OCI-LY1 (cell line): ENCODE results near the gene KDM4B.

Source experiments
- H2AFZ ChIP-seq: fragments of 200-600 bp; sonication (generic), shearing (Covaris generic); 2 replicates; pipeline ENCODE4 v1.6.0; 2014; ENCODE audit warnings: antibody characterized with exemption, mild to moderate bottlenecking, low read length
- H3F3A ChIP-seq: fragments of 200-600 bp; sonication (generic), shearing (Covaris generic); 2 replicates; pipeline ENCODE4 v1.6.0; 2014; ENCODE audit warnings: mild to moderate bottlenecking, antibody characterized with exemption, low read length, moderate library complexity; ENCODE audit not compliant: insufficient read depth
- H3K27ac ChIP-seq: fragments of 200-600 bp; sonication (generic); 2 replicates; pipeline ENCODE4 v1.5.1; 2014; ENCODE audit warnings: low read length, mixed run types, mild to moderate bottlenecking, low read depth; ENCODE audit not compliant: poor library complexity, severe bottlenecking
- H3K27me3 ChIP-seq: fragments of 200-600 bp; sonication (generic); 2 replicates; pipeline ENCODE4 v1.6.0; 2014; ENCODE audit warnings: antibody characterized with exemption, mild to moderate bottlenecking, low read length, moderate library complexity; ENCODE audit not compliant: insufficient read depth
- H3K36me3 ChIP-seq: fragments of 200-600 bp; sonication (generic); 2 replicates; pipeline ENCODE4 v1.6.1; 2014; ENCODE audit warnings: mild to moderate bottlenecking, antibody characterized with exemption, low read length, moderate library complexity, mixed read lengths; ENCODE audit not compliant: insufficient read depth
- H3K4me1 ChIP-seq: fragments of 200-600 bp; sonication (generic); 2 replicates; pipeline ENCODE4 v1.5.1; 2014; ENCODE audit warnings: mild to moderate bottlenecking, low read length, moderate library complexity; ENCODE audit not compliant: insufficient read depth, severe bottlenecking
- H3K4me2 ChIP-seq: fragments of 200-600 bp; sonication (generic), shearing (Covaris generic); 2 replicates; pipeline ENCODE4 v1.6.1; 2014; ENCODE audit warnings: low read length
- H3K4me3 ChIP-seq: fragments of 200-600 bp; sonication (generic); 2 replicates; pipeline ENCODE4 v1.5.1; 2014; ENCODE audit warnings: low read length, low read depth, mild to moderate bottlenecking, mixed read lengths; ENCODE audit not compliant: poor library complexity, severe bottlenecking
- H3K79me2 ChIP-seq: fragments of 200-600 bp; shearing (Covaris generic); 2 replicates; pipeline ENCODE4 v1.6.1; 2016; ENCODE audit warnings: mixed run types, low read length, mixed read lengths; ENCODE audit not compliant: insufficient read depth
- H3K9ac ChIP-seq: fragments of 200-600 bp; sonication (generic), shearing (Covaris generic); 2 replicates; pipeline ENCODE4 v1.6.1; 2014; ENCODE audit warnings: mild to moderate bottlenecking, low read length, mixed read lengths
- H3K9me2 ChIP-seq: fragments of 200-600 bp; sonication (generic), shearing (Covaris generic); 2 replicates; pipeline ENCODE4 v1.6.1; 2014; ENCODE audit warnings: low read depth, mild to moderate bottlenecking, low read length, mixed read lengths
- H3K9me3 ChIP-seq: fragments of 200-600 bp; shearing (Covaris generic); 2 replicates; pipeline ENCODE4 v1.6.1; 2014; ENCODE audit warnings: low read length, mixed read lengths
- H4K20me1 ChIP-seq: fragments of 200-600 bp; sonication (generic), shearing (Covaris generic); 2 replicates; pipeline ENCODE4 v1.6.0; 2016; ENCODE audit warnings: mild to moderate bottlenecking, low read length; ENCODE audit not compliant: insufficient read depth
- EZH2 ChIP-seq: fragments of 200-600 bp; sonication (generic), shearing (Covaris generic); IDR thresholded peaks from 2 replicates; pipeline ENCODE4 v1.8.0; 2017; ENCODE audit warnings: borderline replicate concordance, mixed run types, mild to moderate bottlenecking, antibody characterized with exemption, low read length, moderate library complexity, mixed read lengths
- TF ChIP-seq, protein P1 (sequence below): fragments of 200-600 bp; sonication (generic), shearing (Covaris generic); IDR thresholded peaks from 2 replicates; pipeline ENCODE4 v1.5.1; 2017; ENCODE audit warnings: mild to moderate bottlenecking, antibody characterized with exemption, low read length, moderate library complexity, mixed read lengths

The KDM4B gene

GRCh38 chr19:4970558-4971423 lies 1.9 kb downstream of the KDM4B start:
- Histone ChIP-seq H3K4me2 (peak overlapping the region; percentile 77), H3K9me3 (no peaks in the 10 kb centered on the region), H3K4me3 (peak overlapping the region; percentile 68), H3K9me2 (no peaks in the 10 kb centered on the region), H3K4me1 (peaks cover 53% of the 10 kb centered on the region), H2AFZ (no peak overlapping the region), H3K9ac (peak overlapping the region; percentile 66; the same call in 1 of the 2 replicates), H3K79me2 (no peaks in the 10 kb centered on the region), H3F3A (no peaks in the 10 kb centered on the region), H3K36me3 (no peaks in the 10 kb centered on the region), H4K20me1 (no peaks in the 10 kb centered on the region), H3K27ac (peak overlapping the region; percentile 28), H3K27me3 (no peaks in the 10 kb centered on the region)
- no peak for TF ChIP-seq EZH2
- TF ChIP-seq, protein P1, sequence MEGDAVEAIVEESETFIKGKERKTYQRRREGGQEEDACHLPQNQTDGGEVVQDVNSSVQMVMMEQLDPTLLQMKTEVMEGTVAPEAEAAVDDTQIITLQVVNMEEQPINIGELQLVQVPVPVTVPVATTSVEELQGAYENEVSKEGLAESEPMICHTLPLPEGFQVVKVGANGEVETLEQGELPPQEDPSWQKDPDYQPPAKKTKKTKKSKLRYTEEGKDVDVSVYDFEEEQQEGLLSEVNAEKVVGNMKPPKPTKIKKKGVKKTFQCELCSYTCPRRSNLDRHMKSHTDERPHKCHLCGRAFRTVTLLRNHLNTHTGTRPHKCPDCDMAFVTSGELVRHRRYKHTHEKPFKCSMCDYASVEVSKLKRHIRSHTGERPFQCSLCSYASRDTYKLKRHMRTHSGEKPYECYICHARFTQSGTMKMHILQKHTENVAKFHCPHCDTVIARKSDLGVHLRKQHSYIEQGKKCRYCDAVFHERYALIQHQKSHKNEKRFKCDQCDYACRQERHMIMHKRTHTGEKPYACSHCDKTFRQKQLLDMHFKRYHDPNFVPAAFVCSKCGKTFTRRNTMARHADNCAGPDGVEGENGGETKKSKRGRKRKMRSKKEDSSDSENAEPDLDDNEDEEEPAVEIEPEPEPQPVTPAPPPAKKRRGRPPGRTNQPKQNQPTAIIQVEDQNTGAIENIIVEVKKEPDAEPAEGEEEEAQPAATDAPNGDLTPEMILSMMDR = no peak

GRCh38 chr19:4971424-4971793 lies 2.5 kb downstream of the KDM4B start:
- Histone ChIP-seq H3K27ac (peak overlapping the region; percentile 24), H3K9me2 (no peaks in the 10 kb centered on the region), H3K79me2 (no peaks in the 10 kb centered on the region), H3K27me3 (no peaks in the 10 kb centered on the region), H3K9me3 (no peaks in the 10 kb centered on the region), H3K36me3 (no peaks in the 10 kb centered on the region), H3K9ac (peak overlapping the region; percentile 66; the same call in 1 of the 2 replicates), H2AFZ (no peak overlapping the region), H4K20me1 (no peaks in the 10 kb centered on the region), H3K4me2 (peak overlapping the region; percentile 77), H3F3A (no peaks in the 10 kb centered on the region), H3K4me3 (peak overlapping the region; percentile 68), H3K4me1 (peaks cover 58% of the 10 kb centered on the region)
- TF ChIP-seq, protein P1 = no peak
- TF ChIP-seq EZH2 = no peak

GRCh38 chr19:4971816-4972495 lies 3.0 kb downstream of the KDM4B start:
- no peak overlapping the region for H2AFZ ChIP-seq
- no peaks in the 10 kb centered on the region for H3K27me3 ChIP-seq
- peak overlapping the region; percentile 66; the same call in 1 of the 2 replicates for H3K9ac ChIP-seq
- peak overlapping the region; percentile 24 for H3K27ac ChIP-seq
- no peaks in the 10 kb centered on the region for H3K79me2 ChIP-seq
- H3K4me1 ChIP-seq = peaks cover 64% of the 10 kb centered on the region
- no peaks in the 10 kb centered on the region for H3K9me2 ChIP-seq
- TF ChIP-seq, protein P1 = no peak
- no peak for TF ChIP-seq EZH2
- peak overlapping the region; percentile 77 for H3K4me2 ChIP-seq
- no peaks in the 10 kb centered on the region for H3K36me3 ChIP-seq
- no peaks in the 10 kb centered on the region for H3K9me3 ChIP-seq
- H3F3A ChIP-seq = no peaks in the 10 kb centered on the region
- H4K20me1 ChIP-seq = no peaks in the 10 kb centered on the region
- peak overlapping the region; percentile 68 for H3K4me3 ChIP-seq
